HepG2 (cell line): ENCODE measurements around the gene SKI. TPM values are rescaled to one million over a fixed set of nuclear protein-coding genes. Genes with fewer than 3 reads are reported as not detected.

Experiments
- CENPT ChIP-seq: sonication (generic); formaldehyde crosslinking; IDR thresholded peaks from 2 replicates; pipeline ENCODE4 v1.8.0; 2022; ENCODE audit warnings: low read depth, mild to moderate bottlenecking, moderate library complexity, missing genetic modification reagents
- CHD4 ChIP-seq: fragments of 200-600 bp; sonication (generic); IDR thresholded peaks from 2 replicates; pipeline ENCODE4 v1.7.0; 2017; ENCODE audit warnings: mild to moderate bottlenecking, low read length, borderline replicate concordance
- FOSL2 ChIP-seq: sonication (generic); formaldehyde crosslinking; IDR thresholded peaks from 2 replicates; pipeline ENCODE4 v1.4.0; 2020; ENCODE audit warnings: missing genetic modification reagents
- FOXA1 ChIP-seq, 2 experiments: fragments of 450-650 bp in 1 of 2; sonication (generic) in 1 of 2; formaldehyde crosslinking in 1 of 2; IDR thresholded peaks; 2 replicates each; pipeline versions ENCODE4 v1.4.0 to v1.6.1; 2016 to 2020; ENCODE audit warnings: missing genetic modification reagents in 1 of 2
- FOXP1 ChIP-seq, 2 experiments: fragments of 450-650 bp in 1 of 2; IDR thresholded peaks; 2 replicates each; pipeline ENCODE4 v1.6.1; 2017 to 2018; ENCODE audit warnings: antibody characterized with exemption in 1 of 2
- GATA4 ChIP-seq: sonication (generic); IDR thresholded peaks from 2 replicates; pipeline ENCODE4 v1.6.1; 2016; ENCODE audit warnings: antibody characterized with exemption, low read depth, borderline replicate concordance
- GATAD2A ChIP-seq: IDR thresholded peaks from 2 replicates; pipeline ENCODE4 v1.6.1; 2016
- GLI4 ChIP-seq: sonication (generic); formaldehyde crosslinking; IDR thresholded peaks from 2 replicates; pipeline ENCODE4 v1.5.1; 2020; ENCODE audit warnings: missing genetic modification reagents, mild to moderate bottlenecking, moderate library complexity, borderline replicate concordance
- HDAC1 ChIP-seq: sonication (generic); formaldehyde crosslinking; IDR thresholded peaks from 2 replicates; pipeline ENCODE4 v1.5.1; 2020; ENCODE audit warnings: mild to moderate bottlenecking, missing genetic modification reagents
- MTF2 ChIP-seq: sonication (generic); formaldehyde crosslinking; IDR thresholded peaks from 2 replicates; pipeline ENCODE4 v1.5.0; 2020; ENCODE audit warnings: missing genetic modification reagents, borderline replicate concordance
- MXD4 ChIP-seq: IDR thresholded peaks from 2 replicates; pipeline ENCODE4 v1.6.1; 2016; ENCODE audit warnings: mild to moderate bottlenecking, missing biosample characterization, missing genetic modification reagents
- MYC ChIP-seq: sonication (generic); formaldehyde crosslinking; IDR thresholded peaks from 2 replicates; pipeline ENCODE4 v1.9.0; 2021; ENCODE audit warnings: missing genetic modification reagents, borderline replicate concordance
- NPAS2 ChIP-seq: sonication (generic); formaldehyde crosslinking; IDR thresholded peaks from 2 replicates; pipeline ENCODE4 v1.8.0; 2022; ENCODE audit warnings: mild to moderate bottlenecking, missing genetic modification reagents, borderline replicate concordance
- RXRB ChIP-seq: IDR thresholded peaks from 2 replicates; pipeline ENCODE4 v1.6.1; 2016; ENCODE audit warnings: borderline replicate concordance, missing genetic modification reagents, missing compliant biosample characterization
- SIN3A ChIP-seq: IDR thresholded peaks from 2 replicates; pipeline ENCODE4 v1.6.1; 2011; ENCODE audit warnings: low read depth, mild to moderate bottlenecking, control low read depth, low read length, borderline replicate concordance
- SOX13 ChIP-seq, 3 experiments: fragments of 450-650 bp in 1 of 3; sonication (generic) in 1 of 3; formaldehyde crosslinking in 1 of 3; IDR thresholded peaks in 2 of 3; conservative IDR thresholded peaks in 1 of 3; 2 replicates each; pipeline versions ENCODE4 v1.5.0 to v1.6.1; 2016 to 2020; ENCODE audit warnings: antibody characterized with exemption in 1 of 3, mild to moderate bottlenecking in 1 of 3, missing compliant biosample characterization in 1 of 3, missing genetic modification reagents in 1 of 3, moderate library complexity in 1 of 3
- ZNF232 ChIP-seq: sonication (generic); formaldehyde crosslinking; IDR thresholded peaks from 2 replicates; pipeline ENCODE4 v1.4.0; 2020; ENCODE audit warnings: missing genetic modification reagents, borderline replicate concordance
- ZNF326 ChIP-seq: sonication (generic); formaldehyde crosslinking; IDR thresholded peaks from 2 replicates; pipeline ENCODE4 v1.4.0; 2020; ENCODE audit warnings: missing genetic modification reagents, borderline replicate concordance
- ZNF629 ChIP-seq: sonication (generic); formaldehyde crosslinking; conservative IDR thresholded peaks from 2 replicates; pipeline ENCODE4 v1.5.0; 2020; ENCODE audit warnings: missing genetic modification reagents
- polyA plus RNA-seq, 8 experiments: library from polyadenylated mRNA; depleted of rRNA in 3 of 8; stranded (reverse) in 7 of 8; unstranded in 1 of 8; fragments of >200 nt; fragmentation: Illumina TruSeq in 4 of 8; extraction: Trizol in 4 of 8; gene quantifications; 2 replicates each; pipeline versions ENCODE4 v1.2.1 to v1.2.3, GENCODE V29; 2011 to 2016; ENCODE audit warnings: low read depth in 4 of 8, missing spikeins in 1 of 8, mixed read lengths in 1 of 8; ENCODE audit not compliant: insufficient read depth in 1 of 8
- total RNA-seq, 5 experiments: library from RNA; depleted of rRNA; stranded (reverse); fragments of >200 nt; fragmentation: Illumina TruSeq; extraction: Trizol; gene quantifications; 2 replicates each; pipeline ENCODE4 v1.2.3, GENCODE V29; 2016; ENCODE audit warnings: low read depth in 1 of 5
- TF ChIP-seq, protein P1 (sequence below): sonication (generic); formaldehyde crosslinking; IDR thresholded peaks from 2 replicates; pipeline ENCODE4 v1.5.0; 2020; ENCODE audit warnings: missing genetic modification reagents, mild to moderate bottlenecking, borderline replicate concordance
- TF ChIP-seq, protein P2 (sequence below): sonication (generic); formaldehyde crosslinking; IDR thresholded peaks from 2 replicates; pipeline ENCODE4 v1.4.0; 2020; ENCODE audit warnings: low read depth, missing genetic modification reagents
- TF ChIP-seq, protein P3 (sequence below): sonication (generic); formaldehyde crosslinking; IDR thresholded peaks from 2 replicates; pipeline ENCODE4 v1.8.1; 2022; ENCODE audit warnings: mild to moderate bottlenecking, missing genetic modification reagents

The SKI gene
- total and polyA plus RNA-seq, 2 of the 13 experiments (the other 11 are each of a cell fraction or from before 2014, with no cell fraction given) = 4.7 to 6.9 TPM

DNA sequence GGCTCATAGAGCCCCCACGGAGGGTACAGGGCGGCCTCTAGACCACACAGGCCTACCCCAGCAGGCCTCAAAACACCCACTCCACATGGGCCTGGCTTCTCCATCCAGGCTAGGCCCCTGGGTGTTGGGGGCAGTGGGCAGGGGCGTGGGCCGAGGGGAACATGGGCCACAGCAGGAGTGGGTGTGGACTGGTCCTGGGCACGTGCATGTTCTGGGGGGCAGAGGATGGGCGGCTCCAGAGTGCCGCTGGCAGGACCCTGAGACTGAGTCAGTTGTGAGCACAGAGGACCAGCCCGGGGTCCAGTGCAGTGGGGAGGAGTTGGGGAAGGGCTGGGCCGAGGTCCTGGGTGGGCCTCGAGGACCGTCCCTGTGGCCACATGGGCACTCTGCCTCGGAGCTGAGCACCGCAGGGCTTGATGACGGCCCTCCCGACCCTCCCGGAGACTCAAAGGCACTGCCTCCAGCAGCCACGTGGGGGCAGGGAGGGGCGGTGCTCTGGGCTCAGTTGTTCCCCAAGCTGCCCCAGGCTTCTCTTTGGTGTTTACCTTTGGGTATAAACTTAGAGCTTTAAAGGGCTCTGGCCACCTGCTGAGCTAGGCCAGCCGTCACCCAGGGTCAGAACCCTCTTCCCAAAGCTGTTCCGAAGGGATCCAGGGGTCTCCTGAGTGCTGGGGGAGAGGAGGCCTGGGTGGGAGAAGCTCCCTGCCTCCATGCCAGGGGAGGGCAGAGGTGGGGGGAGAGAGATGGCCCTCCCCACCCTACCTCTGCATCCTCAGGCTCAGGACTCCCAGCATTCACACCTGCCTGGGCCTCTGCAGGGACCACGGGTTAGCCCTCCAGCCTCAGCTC is 83.3 kb downstream of the SKI start (continued):
- TF ChIP-seq GATA4 (no peak), SOX13 (IDR thresholded peaks at IDR 0.05) (no peak), SOX13 (CRISPR knock-in tag; conservative IDR thresholded peaks at IDR 0.05 in 1 of 2, IDR thresholded peaks at IDR 0.05 in 1 of 2) (0 out of 4 replicates have a peak, but pooled peaks of 1 of the 2 experiments have one; percentile 26), ZNF232 (peak; percentile 22; the same call in 1 of the 2 replicates), RXRB (CRISPR knock-in tag) (no peak), NPAS2 (CRISPR knock-in tag) (no peak), MTF2 (CRISPR knock-in tag) (no peak), HDAC1 (CRISPR knock-in tag) (peak; percentile 56), MYC (CRISPR knock-in tag) (peak; percentile 77; the same call in 1 of the 2 replicates), ZNF326 (CRISPR knock-in tag) (peak; percentile 81), MXD4 (CRISPR knock-in tag) (0 out of 2 replicates have a peak, but pooled peaks have one; percentile 28), GLI4 (CRISPR knock-in tag) (0 out of 2 replicates have a peak, but pooled peaks have one; percentile 29), CHD4 (no peak), CENPT (CRISPR knock-in tag) (peak; percentile 71; the same call in 1 of the 2 replicates), GATAD2A (CRISPR knock-in tag) (peak; percentile 41; the same call in 1 of the 2 replicates), FOSL2 (peak; percentile 25; the same call in 1 of the 2 replicates), SIN3A (peak; percentile 61; the same call in 1 of the 2 replicates), FOXP1 (IDR thresholded peaks at IDR 0.05) (no peak), FOXP1 (CRISPR knock-in tag; IDR thresholded peaks at IDR 0.05) (0 out of 2 replicates have a peak, but pooled peaks have one; percentile 13), ZNF629 (CRISPR knock-in tag) (0 out of 2 replicates have a peak, but pooled peaks have one; percentile 16), FOXA1 (IDR thresholded peaks at IDR 0.05) (no peak), FOXA1 (CRISPR knock-in tag; IDR thresholded peaks at IDR 0.05) (peak; percentile 76)
- TF ChIP-seq, protein P1, sequence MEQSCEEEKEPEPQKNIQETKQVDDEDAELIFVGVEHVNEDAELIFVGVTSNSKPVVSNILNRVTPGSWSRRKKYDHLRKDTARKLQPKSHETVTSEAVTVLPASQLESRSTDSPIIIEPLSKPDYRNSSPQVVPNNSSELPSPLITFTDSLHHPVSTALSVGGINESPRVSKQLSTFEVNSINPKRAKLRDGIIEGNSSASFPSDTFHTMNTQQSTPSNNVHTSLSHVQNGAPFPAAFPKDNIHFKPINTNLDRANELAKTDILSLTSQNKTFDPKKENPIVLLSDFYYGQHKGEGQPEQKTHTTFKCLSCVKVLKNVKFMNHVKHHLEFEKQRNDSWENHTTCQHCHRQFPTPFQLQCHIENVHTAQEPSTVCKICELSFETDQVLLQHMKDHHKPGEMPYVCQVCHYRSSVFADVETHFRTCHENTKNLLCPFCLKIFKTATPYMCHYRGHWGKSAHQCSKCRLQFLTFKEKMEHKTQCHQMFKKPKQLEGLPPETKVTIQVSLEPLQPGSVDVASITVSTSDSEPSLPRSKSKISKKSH (CRISPR knock-in tag) = peak; percentile 63
- TF ChIP-seq, protein P2, sequence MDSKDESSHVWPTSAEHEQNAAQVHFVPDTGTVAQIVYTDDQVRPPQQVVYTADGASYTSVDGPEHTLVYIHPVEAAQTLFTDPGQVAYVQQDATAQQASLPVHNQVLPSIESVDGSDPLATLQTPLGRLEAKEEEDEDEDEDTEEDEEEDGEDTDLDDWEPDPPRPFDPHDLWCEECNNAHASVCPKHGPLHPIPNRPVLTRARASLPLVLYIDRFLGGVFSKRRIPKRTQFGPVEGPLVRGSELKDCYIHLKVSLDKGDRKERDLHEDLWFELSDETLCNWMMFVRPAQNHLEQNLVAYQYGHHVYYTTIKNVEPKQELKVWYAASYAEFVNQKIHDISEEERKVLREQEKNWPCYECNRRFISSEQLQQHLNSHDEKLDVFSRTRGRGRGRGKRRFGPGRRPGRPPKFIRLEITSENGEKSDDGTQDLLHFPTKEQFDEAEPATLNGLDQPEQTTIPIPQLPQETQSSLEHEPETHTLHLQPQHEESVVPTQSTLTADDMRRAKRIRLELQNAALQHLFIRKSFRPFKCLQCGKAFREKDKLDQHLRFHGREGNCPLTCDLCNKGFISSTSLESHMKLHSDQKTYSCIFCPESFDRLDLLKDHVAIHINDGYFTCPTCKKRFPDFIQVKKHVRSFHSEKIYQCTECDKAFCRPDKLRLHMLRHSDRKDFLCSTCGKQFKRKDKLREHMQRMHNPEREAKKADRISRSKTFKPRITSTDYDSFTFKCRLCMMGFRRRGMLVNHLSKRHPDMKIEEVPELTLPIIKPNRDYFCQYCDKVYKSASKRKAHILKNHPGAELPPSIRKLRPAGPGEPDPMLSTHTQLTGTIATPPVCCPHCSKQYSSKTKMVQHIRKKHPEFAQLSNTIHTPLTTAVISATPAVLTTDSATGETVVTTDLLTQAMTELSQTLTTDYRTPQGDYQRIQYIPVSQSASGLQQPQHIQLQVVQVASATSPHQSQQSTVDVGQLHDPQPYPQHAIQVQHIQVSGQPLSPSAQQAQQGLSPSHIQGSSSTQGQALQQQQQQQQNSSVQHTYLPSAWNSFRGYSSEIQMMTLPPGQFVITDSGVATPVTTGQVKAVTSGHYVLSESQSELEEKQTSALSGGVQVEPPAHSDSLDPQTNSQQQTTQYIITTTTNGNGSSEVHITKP (CRISPR knock-in tag) = no peak
- TF ChIP-seq, protein P3, sequence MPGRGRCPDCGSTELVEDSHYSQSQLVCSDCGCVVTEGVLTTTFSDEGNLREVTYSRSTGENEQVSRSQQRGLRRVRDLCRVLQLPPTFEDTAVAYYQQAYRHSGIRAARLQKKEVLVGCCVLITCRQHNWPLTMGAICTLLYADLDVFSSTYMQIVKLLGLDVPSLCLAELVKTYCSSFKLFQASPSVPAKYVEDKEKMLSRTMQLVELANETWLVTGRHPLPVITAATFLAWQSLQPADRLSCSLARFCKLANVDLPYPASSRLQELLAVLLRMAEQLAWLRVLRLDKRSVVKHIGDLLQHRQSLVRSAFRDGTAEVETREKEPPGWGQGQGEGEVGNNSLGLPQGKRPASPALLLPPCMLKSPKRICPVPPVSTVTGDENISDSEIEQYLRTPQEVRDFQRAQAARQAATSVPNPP = no peak
